Gastroesophageal sphincter (tissue), 3 donors: ENCODE data around the gene AASDH.

Experiments
- CTCF ChIP-seq, 4 experiments: fragments of 200-600 bp in 2 of 4; fragments of 450-650 bp in 2 of 4; sonication (generic) in 1 of 4; IDR thresholded peaks; one replicate each; pipeline ENCODE4 v1.5.1; 2017 to 2019; ENCODE audit warnings: antibody characterized with exemption in 4 of 4, mild to moderate bottlenecking in 2 of 4, moderate library complexity in 2 of 4
- POLR2A ChIP-seq, 2 donors: fragments of 450-650 bp; IDR thresholded peaks; one replicate each; pipeline ENCODE4 v1.6.1; 2017; ENCODE audit warnings: antibody characterized with exemption in 2 of 2, mild to moderate bottlenecking in 2 of 2, moderate library complexity in 1 of 2
- POLR2AphosphoS5 ChIP-seq: sonication (generic); formaldehyde crosslinking; IDR thresholded peaks from one replicate; pipeline ENCODE4 v1.6.1; 2017; ENCODE audit warnings: antibody characterized with exemption

- TF ChIP-seq POLR2A (IDR thresholded peaks at IDR 0.05), result no peak
- no peak for TF ChIP-seq CTCF (IDR thresholded peaks at IDR 0.05)
- TF ChIP-seq POLR2AphosphoS5, result no peak
These were observed 89.5 kb downstream of the AASDH start for GRCh38 chr4:56297776-56298175.
